BE2C (cell line): ENCODE data around the gene ADK.
"Not testable (repeated sequence)": the region's sequence is repeated elsewhere in the genome, so short reads cannot be mapped to it uniquely, and the experiment has no call there.

Source experiments
- DNase-seq: peaks from one replicate; pipeline ENCODE4 v3.0.0-alpha.2; 2020
- H3K27me3 ChIP-seq: fragments of 250-450 bp; sonication (Bioruptor Pico); 2 replicates; pipeline ENCODE4 v1.5.1; 2020; ENCODE audit warnings: mild to moderate bottlenecking
- H3K36me3 ChIP-seq: fragments of 250-450 bp; sonication (Bioruptor Pico); 2 replicates; pipeline ENCODE4 v1.5.1; 2020; ENCODE audit warnings: mild to moderate bottlenecking
- H3K4me1 ChIP-seq: fragments of 250-450 bp; sonication (Bioruptor Pico); 2 replicates; pipeline ENCODE4 v1.5.1; 2020
- H3K4me3 ChIP-seq: 2 replicates; pipeline ENCODE4 v1.5.1; 2011; ENCODE audit warnings: low read depth, low read length
- H3K9me3 ChIP-seq: fragments of 250-450 bp; sonication (Bioruptor Pico); 2 replicates; pipeline ENCODE4 v1.5.1; 2020
- CTCF ChIP-seq: IDR thresholded peaks from 2 replicates; pipeline ENCODE4 v1.5.1; 2012; ENCODE audit warnings: mild to moderate bottlenecking, low read depth, low read length

Gene ADK

GRCh38 chr10:74344306-74344705, 193.3 kb downstream of the ADK start:
- Histone ChIP-seq H3K9me3 (peaks cover 3% of the 10 kb centered on the region; the same call in 1 of the 2 replicates), H3K36me3 (no peaks in the 10 kb centered on the region), H3K27me3 (no peaks in the 10 kb centered on the region), H3K4me1 (no peaks in the 10 kb centered on the region), H3K4me3 (no peak overlapping the region)
- no peak for TF ChIP-seq CTCF
- DNase-seq = no peak

- DNase-seq = no peak
- Histone ChIP-seq H3K4me1 (no peaks in the 10 kb centered on the region), H3K4me3 (no peak overlapping the region), H3K27me3 (no peaks in the 10 kb centered on the region), H3K9me3 (peaks cover 3% of the 10 kb centered on the region; the same call in 1 of the 2 replicates), H3K36me3 (no peaks in the 10 kb centered on the region)
- no peak for TF ChIP-seq CTCF
These were observed 196.5 kb downstream of the ADK start for GRCh38 chr10:74347522-74347921.

GRCh38 chr10:74353021-74353420, 202.0 kb downstream of the ADK start:
- not testable (repeated sequence) for DNase-seq, H3K9me3 ChIP-seq, H3K4me1 ChIP-seq, H3K27me3 ChIP-seq, H3K4me3 ChIP-seq, H3K36me3 ChIP-seq

GRCh38 chr10:74361678-74362077, 210.7 kb downstream of the ADK start:
- Histone ChIP-seq H3K36me3 (peaks cover 8% of the 10 kb centered on the region), H3K9me3 (no peaks in the 10 kb centered on the region), H3K4me1 (no peaks in the 10 kb centered on the region), H3K27me3 (no peaks in the 10 kb centered on the region), H3K4me3 (no peak overlapping the region)
- TF ChIP-seq CTCF = no peak
- DNase-seq = no peak

GRCh38 chr10:74363727-74364126, 212.7 kb downstream of the ADK start:
- Histone ChIP-seq H3K9me3 (no peaks in the 10 kb centered on the region), H3K36me3 (peaks cover 8% of the 10 kb centered on the region), H3K27me3 (no peaks in the 10 kb centered on the region), H3K4me1 (no peaks in the 10 kb centered on the region), H3K4me3 (no peak overlapping the region)
- TF ChIP-seq CTCF = no peak
- DNase-seq = no peak

GRCh38 chr10:74365109-74365508, 214.1 kb downstream of the ADK start:
- no peak for DNase-seq
- TF ChIP-seq CTCF = no peak
- H3K36me3 ChIP-seq = peaks cover 8% of the 10 kb centered on the region
- H3K27me3 ChIP-seq = no peaks in the 10 kb centered on the region
- no peaks in the 10 kb centered on the region for H3K4me1 ChIP-seq
- H3K9me3 ChIP-seq = no peaks in the 10 kb centered on the region
- H3K4me3 ChIP-seq = no peak overlapping the region

- Histone ChIP-seq H3K36me3 (no peaks in the 10 kb centered on the region), H3K27me3 (no peaks in the 10 kb centered on the region), H3K4me3 (no peak overlapping the region), H3K9me3 (no peaks in the 10 kb centered on the region), H3K4me1 (no peaks in the 10 kb centered on the region)
- no peak for TF ChIP-seq CTCF
- DNase-seq = no peak
These were observed 220.7 kb downstream of the ADK start for GRCh38 chr10:74371696-74372095.
